Measurements from ENCODE around the gene EID2B. TPM values are rescaled to one million over a fixed set of nuclear protein-coding genes. Genes with fewer than 3 reads are reported as not detected.
A peak's percentile ranks its signal among the peaks of the same experiment; 100 is the strongest.

EID2B gene
- total and polyA plus RNA-seq, 10 of the 15 experiments (the other 5 are each of a cell fraction or from before 2014, with no cell fraction given), result 2.9 to 10.1 (median 5.0) TPM

GRCh38 chr19:39543477-39543857 lies 10.8 kb upstream of the EID2B start (continued):
- no peak for TF ChIP-seq ZBED1 (IDR thresholded peaks at IDR 0.05; ENCODE audit: borderline replicate concordance)

GRCh38 chr19:39542206-39542605 lies 9.6 kb upstream of the EID2B start:
- DNase-seq (ENCODE audit: low read depth, low spot score) (no peak), ATAC-seq (no peak), FAIRE-seq (no peak)
- in situ Hi-C loops (cut with MboI) (no loop called here), intact Hi-C loops (cut with micrococcal nuclease; ENCODE audit: unreplicated experiment) (no loop called here)
- Histone ChIP-seq H3K9me3 (replicated peaks; ENCODE audit: control insufficient read depth, insufficient read depth, low read length) (no peaks in the 10 kb centered on the region), H3K9ac (ENCODE audit: control insufficient read depth, insufficient read depth, low read length) (no peak overlapping the region), H3K36me3 (ENCODE audit: control insufficient read depth in 2 of 2, insufficient read depth in 2 of 2, low read length in 1 of 2) (no peaks in the 10 kb centered on the region), H3K27ac (ENCODE audit: control insufficient read depth, insufficient read depth) (no peak overlapping the region), H3K27me3 (replicated peaks in 1 of 2; ENCODE audit: control insufficient read depth in 2 of 2, insufficient read depth in 2 of 2, low read length in 1 of 2) (no peaks in the 10 kb centered on the region; a peak in 1 of 4 replicates), H3K79me2 (ENCODE audit: control insufficient read depth, insufficient read depth, low read length) (peaks cover 15% of the 10 kb centered on the region), H3K4me1 (ENCODE audit: control insufficient read depth, insufficient read depth, low read length) (peaks cover 9% of the 10 kb centered on the region), H3K4me2 (ENCODE audit: control insufficient read depth, insufficient read depth) (no peak overlapping the region), H2AFZ (ENCODE audit: control insufficient read depth, low read depth, low read length) (peak overlapping the region; percentile 55), H3K4me3 (no peak overlapping the region), H4K20me1 (ENCODE audit: control insufficient read depth, insufficient read depth) (no peaks in the 10 kb centered on the region)
- CTCF ChIA-PET, result interaction anchor here (0.9 to 15.0 kb wide), 10 partner anchors 9 to 302 kb away, joined by 3 to 248 read pairs (median 5); partner anchors contain the start of genes EID2B and SUPT5H
- TF ChIP-seq EZH2 (IDR thresholded peaks at IDR 0.05; ENCODE audit: borderline replicate concordance, control insufficient read depth, low read depth, low read length) (no peak), FOS (IDR thresholded peaks at IDR 0.05; ENCODE audit: borderline replicate concordance, extremely low read depth, insufficient read length) (no peak), SUZ12 (IDR thresholded peaks at IDR 0.05; ENCODE audit: unreplicated experiment) (no peak), TCF12 (IDR thresholded peaks at IDR 0.05; ENCODE audit: low read depth, low read length) (no peak), ZZZ3 (IDR thresholded peaks at IDR 0.05; ENCODE audit: control insufficient read depth, insufficient read length, low read depth) (no peak), BCL11A (IDR thresholded peaks at IDR 0.05; ENCODE audit: low read depth, low read length) (no peak), PBX3 (IDR thresholded peaks at IDR 0.05; ENCODE audit: insufficient replicate concordance, low read depth, low read length) (no peak), SUPT20H (IDR thresholded peaks at IDR 0.05; ENCODE audit: borderline replicate concordance, control insufficient read depth, low read depth, low read length) (no peak), GATAD2B (conservative IDR thresholded peaks at IDR 0.05; ENCODE audit: low read depth) (no peak)
- no TSS peak for BruUV-seq (replicated peaks)
- POLR2A ChIA-PET, result interaction anchor here (1.0 kb wide), 1 partner anchor 82 kb away, joined by 3 read pairs; no protein-coding TSS in a partner anchor
- SMC1A ChIA-PET (ENCODE audit: uncharacterized antibody, unreplicated experiment), result interaction anchor here (0.8 to 1.6 kb wide), 6 partner anchors 8 to 301 kb away, joined by 3 to 9 read pairs (median 4); no protein-coding TSS in a partner anchor
- WGBS (ENCODE audit: insufficient coverage, insufficient replicate concordance, low lambda C conversion rate, missing lambda C conversion rate), result 50% methylated on average over 2 of the region's 2 CpGs
- RAD21 ChIA-PET (ENCODE audit: unreplicated experiment), result interaction anchor here (2.1 kb wide), 1 partner anchor 131 kb away, joined by 6 read pairs; no protein-coding TSS in a partner anchor
